HG02943 (cell line): Measurements from ENCODE around the gene TDO2.
"Not testable (repeated sequence)": the region's sequence is repeated elsewhere in the genome, so short reads cannot be mapped to it uniquely, and the experiment has no call there.

Experiments used
- ATAC-seq: cut with Tn5 transposase; IDR thresholded peaks from one replicate; pipeline ENCODE4 v1.9.1; 2021; ENCODE audit warnings: mild to moderate bottlenecking, low read depth, moderate library complexity; ENCODE audit not compliant: unreplicated experiment

Gene TDO2

DNA sequence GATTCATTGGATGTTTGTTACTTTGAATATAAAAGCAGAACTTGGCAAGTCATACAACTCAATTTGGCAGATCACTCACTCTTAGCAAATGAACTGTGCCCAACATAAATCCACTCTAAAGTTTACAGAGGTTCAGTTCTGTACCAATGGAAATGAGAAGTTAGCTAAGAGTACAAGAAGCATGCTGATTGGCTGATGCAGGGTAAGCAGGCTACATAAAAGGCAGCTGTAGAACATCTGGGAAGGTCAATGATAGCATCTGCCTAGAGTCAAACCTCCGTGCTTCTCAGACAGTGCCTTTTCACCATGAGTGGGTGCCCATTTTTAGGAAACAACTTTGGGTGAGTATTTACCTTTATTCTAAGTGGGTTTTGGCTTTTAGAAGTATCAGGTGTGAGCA is at the start of gene TDO2:
TSS of gene TDO2 (plus strand) at position 244 of the 400 bp plus-strand sequence. CDS start at position 307, 63 bp downstream.
- no peak for ATAC-seq

DNA sequence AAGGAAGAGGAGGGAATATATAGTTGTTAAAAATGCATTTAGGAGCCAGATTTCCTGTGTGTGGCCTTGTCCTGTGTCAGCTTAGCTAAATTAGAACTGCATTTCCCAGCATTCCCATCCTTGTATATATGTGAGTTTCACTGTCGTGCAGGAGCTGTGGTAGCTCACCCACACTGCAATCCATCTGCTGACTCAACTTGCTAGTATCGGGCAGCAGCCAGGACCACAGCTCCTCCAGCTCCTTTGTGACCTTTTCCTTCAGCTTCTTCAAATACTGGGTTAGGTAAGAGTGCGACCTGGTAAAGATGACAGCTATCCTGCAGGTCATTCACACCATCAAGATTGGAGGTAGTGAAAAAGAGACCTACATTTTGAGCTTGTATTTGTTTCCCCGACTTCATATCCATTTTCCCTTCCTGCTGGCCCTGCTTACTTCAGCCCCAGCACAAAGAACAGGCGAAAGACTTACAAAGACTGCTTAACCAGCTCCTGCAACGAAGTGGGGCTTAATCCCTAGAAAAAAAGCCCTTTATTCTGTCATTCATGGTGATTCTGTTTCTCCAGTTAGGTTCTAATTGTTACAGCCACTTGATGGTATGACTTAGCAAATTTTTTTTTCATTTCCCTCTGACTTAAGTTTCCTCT is 48.8 kb upstream of the TDO2 start:
- ATAC-seq, result no peak

- no peak for ATAC-seq
Observed at GRCh38 chr4:155855897-155856296, 47.6 kb upstream of the TDO2 start.

- no peak for ATAC-seq
Observed at GRCh38 chr4:155866177-155866576, 37.3 kb upstream of the TDO2 start, which contains the start of gene ASIC5. Gene ASIC5, minus strand, starts transcription at chr4:155866277. Its CDS starts 51 bp downstream, at chr4:155866226.

- no peak for ATAC-seq
Observed at GRCh38 chr4:155875878-155876277, 27.6 kb upstream of the TDO2 start.

DNA sequence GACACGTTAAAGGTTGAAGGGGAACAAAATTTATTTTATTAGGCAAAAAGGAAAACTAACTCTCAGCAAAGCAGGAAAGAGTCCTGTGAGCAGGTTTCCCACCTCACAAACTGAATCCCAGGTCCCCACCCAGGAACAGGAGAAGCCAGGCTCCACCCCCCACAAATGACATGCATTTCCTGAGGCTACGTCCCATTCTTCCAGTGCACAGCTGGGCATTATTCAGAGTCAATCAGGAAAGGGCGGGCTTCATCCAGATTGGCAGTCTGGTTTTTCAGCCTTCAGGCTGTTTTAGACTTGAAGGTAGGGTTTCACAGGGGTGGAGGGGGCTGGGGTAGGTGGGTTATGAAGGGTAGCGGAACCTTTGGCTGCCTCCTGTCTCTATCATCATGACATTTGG is 25.5 kb upstream of the TDO2 start:
- no peak for ATAC-seq

DNA sequence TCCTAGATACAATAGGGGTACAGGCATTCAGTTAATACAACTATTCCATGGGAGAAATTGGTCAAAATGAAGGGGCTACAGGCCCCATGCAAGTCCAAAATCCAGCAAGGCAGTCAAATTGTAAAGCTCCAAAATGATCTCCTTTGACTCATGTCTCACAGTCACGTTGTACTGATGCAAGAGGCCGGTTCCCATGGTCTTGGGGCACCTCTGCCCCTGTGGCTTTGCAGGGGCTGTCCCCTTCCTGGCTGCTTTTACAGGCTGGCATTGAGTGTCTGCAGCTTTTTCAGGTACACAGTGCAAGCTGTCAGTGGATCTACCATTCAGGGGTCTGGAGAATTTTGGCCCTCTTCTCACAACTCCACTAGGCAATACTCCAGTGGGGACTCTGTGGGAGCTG is 24.9 kb upstream of the TDO2 start:
- ATAC-seq, result no peak

DNA sequence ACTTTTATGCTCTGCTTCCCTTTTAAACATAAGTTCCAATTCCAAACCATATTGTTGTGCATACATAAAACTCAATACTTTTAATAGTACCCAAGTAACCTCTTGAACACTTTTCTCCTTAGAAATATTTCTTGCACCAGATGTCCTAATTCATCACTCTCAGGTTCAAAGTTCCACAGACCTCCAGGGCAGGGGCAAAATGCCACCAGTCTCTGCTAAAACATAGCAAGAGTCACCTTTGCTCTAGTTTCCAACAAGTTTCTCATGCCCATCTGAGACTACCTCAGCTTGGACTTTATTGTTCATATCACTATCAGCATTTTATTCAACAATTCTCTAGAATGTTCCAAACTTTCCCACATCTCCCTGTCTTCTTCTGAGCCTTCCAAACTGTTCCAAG is 23.7 kb upstream of the TDO2 start:
- ATAC-seq, result no peak

- no peak for ATAC-seq
Observed at GRCh38 chr4:155881555-155881954, 21.9 kb upstream of the TDO2 start.

DNA sequence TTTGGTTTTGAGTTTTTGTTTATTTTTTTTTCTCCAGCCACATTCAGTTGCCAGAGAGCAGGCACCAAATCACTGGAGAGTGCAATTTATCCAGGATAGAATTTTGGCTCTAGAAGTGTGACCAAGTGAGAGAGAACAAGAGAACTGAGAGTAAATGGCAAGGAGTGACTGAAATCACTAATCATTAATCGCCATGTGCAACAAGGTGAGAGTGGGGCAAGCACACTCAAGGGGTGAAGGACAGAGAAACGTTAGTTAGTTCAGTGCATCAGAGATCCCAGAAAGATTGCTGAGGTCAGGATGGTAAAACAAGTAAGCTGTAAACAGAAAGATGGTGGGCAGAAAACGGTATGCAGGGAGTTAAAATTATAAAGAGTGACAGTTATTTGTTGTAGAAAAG is 19.6 kb upstream of the TDO2 start:
- no peak for ATAC-seq

- no peak for ATAC-seq
Observed at GRCh38 chr4:155885666-155886065, 17.8 kb upstream of the TDO2 start.

DNA sequence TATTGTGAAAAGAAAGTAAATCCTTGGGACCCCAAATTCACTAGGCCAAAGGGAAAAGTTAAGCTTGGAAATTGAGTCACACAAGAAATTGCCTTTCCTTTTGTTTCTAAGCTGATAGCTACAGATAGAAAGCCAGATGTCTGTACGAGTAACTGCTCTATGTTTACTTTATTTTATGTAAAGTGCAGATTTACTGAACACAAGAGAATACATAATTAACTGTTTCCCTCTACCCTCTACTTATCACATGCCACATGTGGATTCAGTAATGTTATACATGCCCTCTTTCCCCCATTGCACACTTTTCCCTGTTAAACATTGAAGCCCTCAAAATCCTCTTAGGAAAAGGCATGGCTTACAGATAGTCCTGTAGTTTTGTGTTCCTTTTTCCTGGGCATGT is 16.5 kb upstream of the TDO2 start:
- no peak for ATAC-seq

DNA sequence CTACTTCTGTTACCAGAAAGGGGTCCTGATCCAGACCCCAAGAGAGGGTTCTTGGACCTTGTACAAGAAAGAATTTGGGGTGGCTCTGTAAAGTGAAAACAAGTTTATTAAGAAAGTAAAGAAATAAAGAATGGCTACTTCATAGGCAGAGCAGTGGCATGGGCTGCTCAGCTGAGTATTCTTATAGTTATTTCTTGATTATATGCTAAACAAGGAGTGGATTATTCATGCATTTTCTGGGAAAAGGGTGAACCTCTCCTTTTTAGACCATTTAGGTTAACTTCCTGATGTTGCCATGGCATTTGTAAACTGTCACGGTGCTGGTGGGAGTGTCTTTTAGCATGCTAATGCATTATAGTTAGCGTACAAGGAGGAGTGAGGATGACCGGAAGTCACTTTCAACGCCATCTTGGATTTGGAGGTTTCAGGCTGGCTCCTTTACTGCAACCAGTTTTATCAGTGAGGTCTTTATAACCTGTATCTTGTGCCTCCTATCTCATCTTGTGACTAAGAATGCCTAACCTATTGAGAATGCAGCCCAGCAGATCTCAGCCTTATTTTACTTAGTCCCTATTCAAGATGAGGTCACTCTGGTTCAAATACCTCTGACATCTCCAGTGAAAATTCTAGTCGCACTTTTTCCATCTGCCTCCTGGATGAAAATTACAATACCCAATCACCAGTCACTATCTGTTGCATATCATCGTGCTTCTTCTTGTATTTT is 15.5 kb upstream of the TDO2 start:
- ATAC-seq, result no peak

- peak; percentile 98 for ATAC-seq
Observed at GRCh38 chr4:155889031-155889793, 14.3 kb upstream of the TDO2 start.

DNA sequence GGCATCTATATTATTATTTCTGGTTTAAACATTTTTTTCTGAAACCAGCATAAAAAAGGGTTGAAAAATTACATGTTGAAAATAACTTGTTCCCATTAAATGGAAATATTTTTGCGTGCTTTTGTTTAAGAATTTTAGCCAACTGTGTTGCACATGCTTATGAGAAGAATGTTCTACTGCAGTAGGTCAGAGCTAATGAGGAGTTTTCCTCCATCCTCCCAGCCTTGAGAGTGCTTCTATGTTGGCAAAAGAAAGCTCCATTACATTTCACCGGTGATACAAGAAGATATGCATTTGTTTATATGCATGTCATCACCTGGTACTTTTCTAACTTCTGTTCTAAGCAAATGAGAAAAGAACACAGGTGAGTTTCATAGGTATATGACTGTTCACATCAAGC is 13.6 kb upstream of the TDO2 start:
- ATAC-seq, result no peak

- no peak for ATAC-seq
Observed at GRCh38 chr4:155891058-155891457, 12.4 kb upstream of the TDO2 start.

DNA sequence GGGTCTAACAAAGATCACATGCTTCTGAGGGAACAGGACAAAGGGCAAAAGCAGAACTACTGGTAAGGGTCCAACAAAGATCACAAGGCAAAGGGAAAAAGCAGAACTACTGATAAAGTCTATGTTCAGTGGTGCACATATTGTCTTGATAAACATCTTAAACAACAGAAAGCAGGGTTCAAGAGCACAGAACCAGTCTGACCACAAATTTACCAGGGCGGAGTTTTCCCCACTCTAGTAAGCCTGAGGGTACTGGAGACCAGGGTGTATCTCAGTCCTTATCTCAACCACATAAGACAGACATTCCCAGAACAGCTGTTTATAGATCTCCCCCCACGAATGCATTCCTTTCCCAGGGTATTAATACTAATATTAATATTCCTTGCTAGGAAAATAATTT is 5.1 kb upstream of the TDO2 start:
- ATAC-seq, result not testable (repeated sequence)

GRCh38 chr4:155899891-155900290 is 3.6 kb upstream of the TDO2 start:
- no peak for ATAC-seq

- no peak for ATAC-seq
Observed at GRCh38 chr4:155900381-155900780, 3.1 kb upstream of the TDO2 start.

GRCh38 chr4:155901013-155901412 is 2.5 kb upstream of the TDO2 start:
- no peak for ATAC-seq

DNA sequence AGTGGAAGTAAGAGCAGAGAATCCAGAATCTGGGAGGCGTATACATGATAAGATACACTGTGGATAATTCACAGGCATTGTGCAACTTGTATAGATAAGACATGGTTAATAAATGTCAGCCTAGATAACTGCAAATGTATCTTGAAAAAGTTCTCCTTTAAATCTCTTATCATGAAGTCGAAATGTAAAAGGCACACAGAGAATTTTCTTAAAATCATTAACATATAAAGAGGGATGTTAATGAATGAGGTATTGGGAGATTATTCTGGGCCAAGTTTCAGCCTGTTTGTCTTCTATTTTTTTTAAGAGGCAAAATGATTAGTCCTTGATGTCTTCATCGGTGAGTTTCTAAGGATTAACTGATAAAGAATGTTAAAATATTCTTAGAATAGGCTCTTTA is 835 bp downstream of the TDO2 start:
- no peak for ATAC-seq
